GM12801 (cell line): Measurements from ENCODE around the gene KRTAP9-3.
"Not testable (repeated sequence)": the region's sequence is repeated elsewhere in the genome, so short reads cannot be mapped to it uniquely, and the experiment has no call there.

ENCODE experiments used
- CTCF ChIP-seq: IDR thresholded peaks from one replicate; pipeline ENCODE4 v1.5.1; 2011; ENCODE audit warnings: control low read depth; ENCODE audit not compliant: insufficient read length; ENCODE audit errors: extremely low read depth

KRTAP9-3 gene

GRCh38 chr17:41199421-41200078, 32.7 kb upstream of the KRTAP9-3 start:
- TF ChIP-seq CTCF, result no peak

GRCh38 chr17:41211845-41212466, 20.3 kb upstream of the KRTAP9-3 start:
- no peak for TF ChIP-seq CTCF

- TF ChIP-seq CTCF, result no peak
Measured at GRCh38 chr17:41212524-41213169, 19.6 kb upstream of the KRTAP9-3 start.

- TF ChIP-seq CTCF, result no peak
Measured at GRCh38 chr17:41215681-41216080, 16.6 kb upstream of the KRTAP9-3 start.

- TF ChIP-seq CTCF, result no peak
Measured at GRCh38 chr17:41223821-41224220, 8.4 kb upstream of the KRTAP9-3 start.

- TF ChIP-seq CTCF, result no peak
Measured at GRCh38 chr17:41226051-41226450, 6.2 kb upstream of the KRTAP9-3 start.

- not testable (repeated sequence) for TF ChIP-seq CTCF
Measured at GRCh38 chr17:41226598-41227095, 5.6 kb upstream of the KRTAP9-3 start, which contains the start of gene KRTAP9-2. KRTAP9-2 (plus strand) TSS chr17:41226648; CDS start chr17:41226655, 7 bp downstream.
